D341Med (cell line): ENCODE data around the gene MPEG1.

ENCODE experiments used
- DNase-seq: peaks from one replicate; pipeline ENCODE4 v3.0.0; 2012; ENCODE audit warnings: low spot score

The MPEG1 gene

DNA sequence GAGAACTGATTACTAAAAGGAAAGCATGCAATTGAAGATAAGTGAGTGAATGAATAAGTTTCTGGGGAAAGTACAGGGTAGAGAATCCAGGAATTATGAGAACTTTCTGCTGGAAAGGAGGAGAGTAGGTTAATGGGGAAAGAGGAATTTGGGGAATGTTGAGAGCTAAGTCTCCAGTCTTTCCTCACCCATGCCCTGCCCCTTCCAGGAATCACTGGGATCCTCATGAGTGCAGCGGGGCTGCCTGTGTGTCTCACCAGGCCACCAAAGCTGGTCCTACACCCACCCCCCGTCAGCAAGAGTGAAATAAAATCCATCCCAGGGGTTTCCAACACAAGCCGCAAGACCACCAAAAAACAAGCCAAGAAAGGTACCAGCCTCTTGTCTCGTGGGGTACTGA lies 23.8 kb downstream of the MPEG1 start:
- DNase-seq: no peak

DNA sequence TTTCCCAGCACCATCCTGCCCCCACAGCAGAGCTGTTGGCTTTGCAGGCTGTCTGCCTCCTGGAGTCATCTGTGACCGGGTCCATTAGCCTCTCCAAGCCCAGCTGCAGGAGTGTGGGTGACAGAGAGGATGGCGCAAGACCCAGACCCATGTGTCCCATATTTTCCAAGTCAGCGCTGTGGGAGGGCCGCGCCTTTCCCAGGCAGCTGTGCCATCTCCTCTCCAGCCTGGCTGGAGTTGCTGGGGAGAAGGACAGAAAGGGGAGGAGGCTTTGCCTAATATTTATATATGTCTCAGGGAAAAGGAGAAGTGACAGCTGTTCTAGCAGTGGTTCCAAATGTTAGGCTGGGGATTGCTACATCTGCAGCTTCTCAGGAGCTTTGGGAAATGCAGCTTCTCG lies 25.1 kb downstream of the MPEG1 start:
- no peak for DNase-seq

DNA sequence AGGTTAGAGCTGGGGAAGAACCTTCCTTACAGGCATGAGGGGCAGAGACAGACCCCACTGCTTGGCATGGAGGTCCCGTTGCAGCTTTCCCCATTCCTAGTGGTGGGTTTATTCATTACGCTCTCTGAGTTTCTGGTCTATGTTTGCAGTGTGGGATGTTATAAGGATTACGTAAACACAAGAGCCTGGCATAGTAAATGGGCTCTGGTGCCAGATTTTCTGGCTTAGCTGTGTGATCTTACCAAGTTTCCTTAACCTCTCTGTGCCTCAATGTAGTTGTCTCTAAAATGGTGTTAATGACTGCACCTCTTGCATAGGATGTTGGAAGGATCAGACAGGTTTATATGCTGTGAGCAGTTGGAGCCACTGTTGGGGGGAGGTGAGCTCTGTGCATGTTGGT lies 25.7 kb downstream of the MPEG1 start:
- no peak for DNase-seq

DNA sequence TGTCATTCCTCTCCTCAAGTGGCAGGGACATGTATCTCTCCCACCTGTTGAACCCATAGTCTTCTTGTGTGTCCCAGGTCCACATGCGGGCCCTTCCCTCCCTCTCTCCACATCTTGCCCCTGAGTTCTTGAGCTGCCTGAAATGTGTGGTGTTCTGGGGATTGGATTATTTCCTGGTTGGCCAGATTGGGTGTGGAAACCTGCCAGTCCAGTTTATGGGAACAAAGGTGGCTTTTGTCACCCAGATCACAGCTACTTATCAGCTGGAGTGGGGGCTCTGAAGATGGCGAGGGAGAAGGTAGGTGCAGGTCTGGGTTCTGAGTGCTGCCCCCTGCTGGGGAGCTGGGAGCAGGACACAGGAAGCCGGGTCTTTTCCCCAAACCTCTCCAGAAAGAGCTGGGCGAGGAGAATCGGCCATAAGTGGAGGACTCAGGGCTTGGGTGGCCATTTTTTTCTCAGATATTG lies 26.6 kb downstream of the MPEG1 start:
- peak; percentile 65 for DNase-seq

DNA sequence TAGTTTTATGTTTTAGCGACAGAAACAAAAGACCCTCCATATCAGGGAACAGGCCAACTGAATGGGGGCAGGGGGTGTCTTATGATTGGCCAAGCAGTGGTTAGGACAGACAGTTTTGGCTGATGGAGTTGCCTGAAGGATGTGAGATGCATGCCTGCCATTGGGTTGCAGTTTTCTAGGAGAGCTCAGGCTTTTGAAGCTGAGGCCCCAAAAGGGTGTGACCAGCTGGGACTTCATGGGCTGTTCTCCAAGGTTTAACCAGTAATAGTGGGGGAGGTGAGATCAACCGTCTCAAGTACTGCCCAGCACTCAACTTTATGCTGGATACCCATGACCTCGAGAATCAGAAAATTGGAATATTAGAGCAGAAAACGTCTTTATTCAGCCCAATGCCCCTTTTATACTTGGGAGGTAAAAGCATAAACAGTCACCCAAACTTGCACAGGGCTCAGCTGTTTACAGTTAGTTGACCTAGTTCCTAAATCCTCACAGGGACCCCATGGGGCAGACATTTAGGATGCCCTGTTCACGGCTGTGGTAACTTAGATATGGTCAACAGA lies 27.3 kb downstream of the MPEG1 start:
- DNase-seq: no peak

DNA sequence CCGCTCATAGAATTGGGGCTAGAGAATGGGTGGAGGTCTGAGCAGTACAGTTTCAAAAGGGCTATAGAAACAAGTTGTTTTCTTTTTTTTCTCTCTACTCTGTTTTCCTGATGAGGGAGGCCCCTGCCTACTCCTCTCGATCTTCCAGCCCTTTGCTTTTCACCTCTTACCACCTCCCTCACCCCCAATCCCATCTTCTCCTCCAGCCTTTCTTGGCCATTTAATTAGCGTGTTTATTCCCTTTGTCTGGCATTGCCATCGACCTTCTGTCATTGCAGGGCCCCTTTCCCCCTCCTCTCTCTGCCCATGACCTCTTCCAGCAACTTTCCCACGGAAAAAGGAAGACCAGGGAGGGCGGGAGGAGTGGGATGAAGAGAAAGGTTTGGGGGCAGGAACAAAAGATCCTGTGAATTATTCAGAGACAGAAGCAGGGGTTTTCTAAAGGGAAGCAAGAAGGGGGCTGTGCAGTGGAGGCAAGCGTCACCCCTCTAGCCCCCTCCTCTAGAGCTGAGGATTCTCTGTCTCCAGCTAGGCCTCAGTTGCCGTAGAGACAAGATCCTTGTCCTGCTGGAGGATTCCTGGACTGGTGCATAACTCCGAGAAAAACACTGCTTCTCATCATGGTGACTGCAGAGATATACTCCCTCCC lies 27.9 kb downstream of the MPEG1 start:
- DNase-seq: no peak

DNA sequence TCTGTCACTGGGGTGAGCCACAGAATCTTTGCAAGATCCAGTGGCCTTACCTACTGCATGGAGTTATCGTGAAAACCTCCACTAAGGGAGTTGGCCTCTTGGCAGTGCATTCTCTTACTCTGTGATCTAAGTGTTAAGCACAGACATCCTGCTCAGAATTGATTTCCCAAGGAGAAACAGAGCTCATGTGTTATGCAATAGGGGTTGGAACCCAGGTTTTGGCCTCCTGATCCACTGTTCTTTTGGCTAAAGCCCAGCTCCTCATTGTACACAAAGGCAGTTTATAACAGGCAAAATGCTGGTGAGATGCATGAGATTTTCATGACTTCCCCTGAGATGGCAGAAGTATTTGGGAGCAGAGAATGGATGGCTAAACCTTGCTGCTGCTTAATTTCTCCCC lies 29.0 kb downstream of the MPEG1 start:
- DNase-seq: no peak

DNA sequence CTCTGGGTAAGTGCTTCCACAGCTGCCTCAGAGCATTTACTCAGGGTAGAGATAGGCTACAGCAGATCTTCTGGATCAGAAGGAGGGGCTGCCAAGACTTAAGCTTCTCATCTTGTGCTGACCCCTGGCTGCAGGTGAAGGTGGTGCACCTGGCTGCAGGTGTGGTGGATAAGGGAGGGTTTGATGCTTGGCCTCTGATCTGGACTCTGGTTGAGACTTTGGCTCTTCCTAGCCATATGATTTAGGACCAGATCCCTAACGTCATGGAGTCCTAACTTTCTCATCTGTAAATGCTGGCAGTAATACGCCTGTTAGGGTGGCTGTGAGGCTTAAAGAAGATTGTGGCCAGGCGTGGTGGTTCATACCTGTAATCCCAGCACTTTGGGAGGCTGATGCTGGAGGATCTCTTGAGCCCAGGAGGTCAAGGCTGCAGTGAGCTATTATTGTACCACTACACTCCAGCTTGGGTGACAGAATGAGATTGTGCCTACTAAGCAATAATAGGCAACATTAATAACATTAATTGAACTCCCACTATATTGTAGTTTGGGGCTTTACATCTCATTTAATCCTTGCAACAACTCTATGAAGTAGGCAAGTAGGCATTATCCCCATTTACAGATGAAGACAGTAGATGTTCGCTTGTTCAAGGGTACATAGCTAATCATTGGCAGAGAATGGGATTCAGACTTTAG lies 30.1 kb downstream of the MPEG1 start:
- no peak for DNase-seq

DNA sequence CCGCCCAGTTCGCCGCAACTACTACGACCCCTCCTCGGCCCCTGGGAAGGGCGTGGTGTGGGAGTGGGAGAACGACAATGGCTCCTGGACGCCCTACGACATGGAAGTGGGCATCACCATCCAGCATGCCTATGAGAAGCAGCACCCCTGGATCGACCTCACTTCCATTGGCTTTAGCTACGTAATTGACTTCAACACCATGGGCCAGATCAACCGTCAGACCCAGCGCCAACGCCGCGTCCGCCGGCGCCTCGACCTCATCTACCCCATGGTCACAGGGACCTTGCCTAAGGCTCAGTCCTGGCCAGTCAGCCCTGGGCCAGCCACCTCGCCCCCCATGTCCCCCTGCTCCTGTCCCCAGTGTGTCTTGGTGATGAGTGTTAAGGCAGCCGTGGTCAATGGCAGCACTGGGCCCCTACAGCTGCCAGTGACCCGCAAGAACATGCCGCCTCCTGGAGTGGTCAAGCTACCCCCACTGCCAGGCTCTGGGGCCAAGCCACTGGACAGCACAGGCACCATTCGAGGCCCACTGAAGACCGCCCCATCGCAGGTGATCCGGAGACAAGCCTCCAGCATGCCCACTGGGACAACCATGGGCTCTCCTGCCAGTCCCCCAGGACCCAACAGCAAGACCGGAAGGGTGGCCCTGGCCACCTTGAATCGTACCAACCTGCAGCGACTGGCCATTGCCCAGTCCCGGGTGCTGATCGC lies 30.8 kb downstream of the MPEG1 start:
- DNase-seq: no peak

DNA sequence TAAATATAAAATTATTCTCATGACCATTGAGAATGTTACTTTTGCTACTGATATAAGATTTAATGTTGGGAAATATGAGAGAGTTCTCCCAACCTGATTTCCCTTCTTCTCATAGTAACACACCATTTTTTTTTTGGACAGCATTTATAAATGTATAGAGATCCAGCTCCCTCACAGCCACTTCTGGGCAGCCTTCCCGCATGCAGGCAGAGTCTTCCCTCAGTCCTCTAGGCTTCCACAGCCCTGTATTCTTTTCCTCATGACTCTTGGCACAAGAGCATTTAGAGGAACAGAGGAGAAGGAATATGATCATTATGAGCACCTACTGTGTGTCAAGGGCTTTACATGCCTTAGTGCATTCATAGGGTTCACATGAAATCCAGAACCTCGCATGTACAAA lies 31.8 kb downstream of the MPEG1 start:
- DNase-seq: no peak

DNA sequence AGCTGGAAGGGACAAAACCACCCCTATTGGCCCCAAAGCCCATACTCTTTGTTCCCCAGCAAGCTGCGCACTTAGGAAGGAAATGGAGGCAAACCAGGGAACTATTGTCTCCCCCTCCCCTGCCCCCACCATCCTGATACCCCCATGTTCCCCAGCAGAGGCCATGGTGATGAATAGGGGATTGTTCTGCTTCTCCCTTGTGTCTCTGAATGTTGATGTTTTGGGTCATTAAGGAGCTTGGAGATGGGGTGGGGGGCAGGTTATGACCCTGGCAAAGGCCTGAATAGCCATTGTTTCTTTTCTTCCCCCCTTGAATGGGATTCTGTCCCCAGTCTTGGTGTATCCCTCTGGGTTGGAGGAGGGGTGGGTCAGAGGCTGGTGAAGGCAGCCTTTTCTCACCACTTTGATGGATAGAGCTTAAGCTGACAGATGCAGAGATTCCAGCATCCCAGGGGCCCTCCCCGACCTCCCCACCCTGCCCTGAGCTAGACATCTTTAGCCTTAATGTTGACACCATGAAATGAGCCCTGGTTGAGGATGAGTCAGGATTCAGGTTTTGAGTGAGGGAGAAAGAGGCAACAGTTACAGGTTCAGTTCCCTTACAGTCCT lies 32.5 kb downstream of the MPEG1 start:
- no peak for DNase-seq

DNA sequence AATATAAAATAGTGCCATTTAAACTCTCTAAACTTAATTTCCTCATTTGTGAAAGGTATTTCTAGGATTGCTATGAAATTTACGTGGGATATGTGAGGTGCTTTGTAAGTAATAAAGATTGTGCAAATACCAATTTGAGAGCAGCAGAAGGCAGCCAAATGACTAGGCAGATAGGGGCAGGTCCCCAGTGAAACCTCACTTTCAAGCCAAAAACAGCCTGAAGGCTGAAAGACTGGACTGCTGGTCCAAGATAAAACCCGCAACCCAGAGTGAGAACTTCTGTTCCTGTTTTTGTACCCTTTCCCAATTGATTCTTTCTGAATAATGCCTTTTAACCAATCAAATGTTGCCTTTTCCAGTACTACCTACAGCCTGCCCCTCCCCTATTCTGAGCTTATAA lies 33.6 kb downstream of the MPEG1 start:
- DNase-seq: no peak

DNA sequence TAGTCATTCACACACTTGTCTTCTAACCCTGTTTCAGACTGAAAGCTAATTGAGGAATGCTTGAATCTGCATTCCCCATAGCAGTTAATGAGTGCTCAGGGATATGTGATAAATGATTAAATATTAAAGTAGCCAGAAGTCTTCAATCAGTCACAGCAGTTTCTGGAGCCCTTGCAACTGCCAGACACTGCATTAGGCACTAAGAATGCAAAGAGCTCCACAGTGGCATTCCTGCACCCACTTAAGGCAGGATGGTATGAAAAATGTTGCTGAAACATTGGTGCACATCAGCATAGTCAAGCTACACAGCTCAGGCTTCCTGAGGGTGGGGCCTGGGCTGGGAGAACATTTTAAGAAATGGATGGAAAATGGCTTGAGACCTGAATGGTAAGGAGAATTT lies 34.3 kb downstream of the MPEG1 start:
- no peak for DNase-seq

DNA sequence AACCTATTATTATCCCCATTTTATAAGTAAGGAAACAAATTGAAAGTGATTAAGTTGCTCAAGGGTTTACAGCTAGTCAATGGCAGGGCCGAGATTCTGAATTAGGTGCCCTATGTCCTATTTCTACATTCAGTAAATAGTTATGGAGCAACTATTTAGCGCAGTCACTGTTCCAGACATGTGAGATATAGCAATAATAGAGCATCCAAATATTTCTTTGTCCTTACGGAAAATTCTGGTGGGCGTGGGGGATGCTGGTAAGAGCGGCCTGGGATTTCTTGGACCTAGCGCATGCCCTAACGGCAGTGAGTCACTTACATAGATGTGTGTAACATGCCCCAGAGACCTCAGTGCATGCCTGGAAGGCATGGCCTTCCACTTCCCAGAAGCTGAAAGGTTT lies 36.4 kb downstream of the MPEG1 start:
- no peak for DNase-seq

DNA sequence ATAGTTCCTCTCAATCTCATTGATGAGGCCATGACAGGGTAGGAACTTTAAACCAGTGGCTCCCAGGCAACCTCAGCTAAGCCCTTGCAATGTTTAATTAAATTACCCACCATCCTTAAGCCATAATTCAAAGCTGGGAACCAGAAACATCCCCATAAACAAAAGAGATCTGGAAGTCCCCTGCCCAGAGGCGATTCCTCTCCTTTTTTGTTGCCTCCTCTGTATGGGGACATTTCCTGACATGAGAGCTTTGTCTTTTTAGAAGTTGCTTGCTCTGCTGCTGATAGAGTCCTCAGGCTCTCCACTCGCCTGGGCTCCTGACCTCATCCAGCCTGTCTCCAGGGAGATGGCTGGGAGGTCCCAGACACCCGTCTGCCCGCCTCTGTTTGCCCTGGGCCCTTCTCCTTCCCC lies 37.6 kb downstream of the MPEG1 start:
- DNase-seq: no peak

DNA sequence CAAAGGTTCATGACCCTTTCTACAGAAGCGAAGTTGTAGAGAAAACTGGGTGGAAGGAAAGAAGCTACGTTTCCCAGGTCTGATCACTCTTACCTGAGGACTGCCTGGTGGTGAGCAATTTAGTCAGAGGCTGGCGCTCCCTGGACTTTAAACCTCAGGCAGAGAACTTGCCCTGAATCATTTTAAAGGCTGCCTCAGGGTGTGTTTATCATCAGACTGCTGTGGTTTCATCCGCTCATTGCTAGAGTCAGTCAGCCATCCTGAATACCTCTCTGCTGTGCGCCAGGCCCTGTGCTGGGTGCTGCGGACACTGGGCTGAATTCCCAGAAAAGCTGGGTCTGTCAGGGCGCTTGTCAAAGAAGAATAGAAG lies 38.1 kb downstream of the MPEG1 start:
- no peak for DNase-seq

DNA sequence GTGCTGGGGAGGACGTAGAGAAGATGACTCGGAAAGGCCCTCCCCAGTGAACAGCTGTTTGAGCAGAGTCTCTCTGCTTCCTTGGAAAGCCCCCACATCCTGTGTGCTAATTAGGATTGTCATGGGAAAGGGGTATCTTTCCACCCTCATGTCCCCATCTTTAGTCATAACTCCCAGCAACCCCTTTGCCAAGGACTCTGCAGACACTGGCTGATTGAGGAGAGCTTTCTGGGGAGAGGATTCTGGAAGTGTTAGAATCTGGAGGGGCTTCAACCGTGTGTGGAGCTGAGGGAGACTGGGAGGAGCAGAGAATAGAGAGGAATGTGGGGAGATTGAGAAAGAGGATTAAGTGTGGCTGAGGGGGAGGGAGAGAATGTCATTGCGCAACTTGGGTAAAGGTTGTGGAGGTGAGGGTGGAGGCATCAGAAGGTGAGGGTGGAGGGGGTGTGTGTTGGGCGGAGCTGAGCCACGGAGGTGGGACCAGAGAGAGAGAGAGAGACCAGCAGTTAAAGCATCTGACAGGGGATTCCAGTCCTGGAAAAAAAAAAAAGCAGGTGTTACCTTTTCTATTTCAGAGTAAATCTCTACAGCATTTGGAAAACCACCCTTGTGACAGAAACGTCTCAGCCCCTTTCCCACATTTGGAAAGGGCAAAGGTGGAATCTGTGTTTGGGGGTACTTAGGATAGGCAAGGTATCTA lies 38.6 kb downstream of the MPEG1 start:
- DNase-seq: no peak

DNA sequence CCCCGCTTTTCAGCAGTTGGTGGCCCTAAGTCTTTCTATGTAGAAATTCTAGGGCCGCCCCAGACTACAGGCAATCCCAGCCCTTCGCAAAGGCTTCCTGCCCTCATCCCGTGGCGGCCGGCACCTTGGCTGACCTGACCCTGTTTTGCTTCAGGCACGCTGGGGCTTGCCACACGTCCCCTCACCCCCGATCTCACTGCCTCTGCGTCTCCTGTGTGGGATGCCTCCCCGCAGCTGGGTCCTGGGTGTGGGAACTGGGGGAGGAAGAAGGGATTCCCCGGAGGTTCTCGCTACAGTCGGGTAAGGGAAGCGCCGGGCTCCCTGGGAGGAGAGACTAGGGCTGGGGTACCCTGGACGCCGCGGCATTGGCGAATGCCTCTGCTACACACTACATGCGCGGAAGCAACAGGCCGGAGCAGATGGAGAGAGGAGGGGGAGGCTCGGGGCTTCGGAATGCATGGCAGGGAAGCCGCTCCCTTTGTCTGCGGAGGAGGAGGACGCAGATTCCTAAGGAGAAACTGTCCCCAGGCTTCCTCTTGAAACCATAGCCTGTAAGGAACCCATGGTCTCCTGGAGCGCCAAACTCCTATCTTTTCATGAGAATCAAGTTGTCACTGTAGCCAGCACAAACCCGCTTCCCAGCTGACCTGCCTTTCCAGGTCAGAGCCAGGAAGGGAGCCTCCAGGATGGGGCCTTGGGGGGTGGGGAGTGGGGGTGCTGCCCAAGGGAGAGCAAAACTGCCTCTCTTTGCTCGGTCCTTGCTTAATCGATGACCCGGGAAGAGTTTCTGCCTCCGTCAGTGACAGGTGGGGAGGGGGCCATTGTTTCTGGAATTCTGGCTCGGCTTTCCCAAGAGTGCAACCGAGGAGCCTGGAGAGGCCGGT lies 39.4 kb downstream of the MPEG1 start:
- DNase-seq: no peak

DNA sequence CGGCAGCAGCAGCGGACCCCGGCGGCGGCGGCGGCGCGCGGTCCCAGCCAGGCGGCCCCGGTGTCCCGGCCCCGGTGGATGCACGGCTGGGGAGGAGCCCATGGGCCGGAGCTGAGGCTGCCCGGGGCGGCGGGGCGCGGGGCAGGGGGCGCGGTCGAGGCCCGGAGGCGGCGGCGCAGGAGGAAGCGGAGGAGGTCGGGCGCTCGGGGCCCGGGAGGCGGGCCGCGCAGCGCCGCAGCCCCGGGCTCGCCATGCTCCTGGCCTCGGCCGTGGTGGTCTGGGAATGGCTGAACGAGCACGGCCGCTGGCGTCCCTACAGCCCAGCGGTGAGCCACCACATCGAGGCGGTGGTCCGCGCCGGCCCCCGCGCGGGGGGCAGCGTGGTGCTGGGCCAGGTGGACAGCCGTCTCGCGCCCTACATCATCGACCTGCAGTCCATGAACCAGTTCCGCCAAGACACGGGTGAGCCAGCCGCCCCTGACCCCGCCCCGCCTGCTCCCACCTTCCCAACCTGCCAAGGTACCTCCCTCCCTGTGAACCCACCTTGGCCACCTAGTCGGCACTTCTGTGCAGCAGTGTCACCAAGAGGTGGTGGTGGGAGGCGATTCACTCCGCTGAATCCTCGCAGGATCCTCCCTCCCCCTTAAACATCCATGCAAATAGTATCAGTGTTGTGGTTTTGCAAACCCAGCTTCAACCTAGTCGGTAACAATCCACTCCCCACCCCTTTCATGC lies 40.2 kb downstream of the MPEG1 start:
- peak; percentile 63 for DNase-seq
